Panc1 (cell line): ENCODE measurements around the gene RFX7. TPM values are rescaled to one million over a fixed set of nuclear protein-coding genes. Genes with fewer than 3 reads are reported as not detected.

Experiments
- ATAC-seq: fragments of 200-7000 bp; cut with Tn5 transposase; 2 replicates; pipeline ENCODE4 v1.9.1; 2020; ENCODE audit warnings: mild to moderate bottlenecking, moderate library complexity
- BruUV-seq: library from RNA; stranded (reverse); fragments of 400-500 nt; replicated peaks from 2 replicates; lab custom pipeline; 2021; lab: Mats Ljungman, UMichigan
- CTCF ChIA-PET: fragments of 300-600 bp; sonication (Branson Sonifier 250); formaldehyde crosslinking; loops from one replicate; lab custom pipeline; 2022; ENCODE audit warnings: antibody characterized with exemption; lab: Charles Lee
- POLR2A ChIA-PET: fragments of 300-600 bp; sonication (Branson Sonifier 250); formaldehyde crosslinking; loops from one replicate; lab custom pipeline; 2022; ENCODE audit warnings: antibody characterized with exemption; lab: Charles Lee
- DNase-seq: peaks from one replicate; pipeline ENCODE4 v3.0.0-alpha.2; 2010; ENCODE audit warnings: low read depth, low spot score
- H3K27ac ChIP-seq: 2 replicates; pipeline ENCODE4 v1.5.1; 2011; ENCODE audit warnings: mild to moderate bottlenecking, low read length, inconsistent platforms
- H3K27me3 ChIP-seq: fragments of 200-500 bp; sonication (Bioruptor generic); 2 replicates; pipeline ENCODE4 v1.6.0; 2014; ENCODE audit warnings: low read length, inconsistent platforms; ENCODE audit not compliant: control insufficient read depth, insufficient read depth
- H3K36me3 ChIP-seq: fragments of 200-500 bp; sonication (Bioruptor generic); 2 replicates; pipeline ENCODE4 v1.5.1; 2014; ENCODE audit warnings: inconsistent platforms, mild to moderate bottlenecking, low read length, moderate library complexity; ENCODE audit not compliant: control insufficient read depth, insufficient read depth
- H3K4me1 ChIP-seq: 2 replicates; pipeline ENCODE4 v1.5.1; 2011; ENCODE audit warnings: inconsistent platforms, mild to moderate bottlenecking, low read length, moderate library complexity; ENCODE audit not compliant: control insufficient read depth, insufficient read depth
- H3K4me3 ChIP-seq, 2 experiments: 2 replicates each; pipeline ENCODE4 v1.5.1; 2011 to 2012; ENCODE audit warnings: low read depth in 2 of 2, low read length in 2 of 2, mild to moderate bottlenecking in 2 of 2, inconsistent platforms in 1 of 2, moderate library complexity in 1 of 2
- H3K9me3 ChIP-seq: fragments of 200-500 bp; sonication (Bioruptor generic); 2 replicates; pipeline ENCODE4 v1.5.1; 2014; ENCODE audit warnings: low read depth, mild to moderate bottlenecking, inconsistent platforms, low read length, moderate library complexity; ENCODE audit not compliant: control insufficient read depth, insufficient read depth
- CTCF ChIP-seq: fragments of 450-650 bp; IDR thresholded peaks from 2 replicates; pipeline ENCODE4 v1.5.1; 2017; ENCODE audit warnings: mild to moderate bottlenecking
- POLR2AphosphoS5 ChIP-seq: IDR thresholded peaks from 2 replicates; pipeline ENCODE4 v1.6.1; 2012; ENCODE audit warnings: mild to moderate bottlenecking, low read depth, low read length, moderate library complexity
- REST ChIP-seq, 2 experiments: IDR thresholded peaks; 2 replicates each; pipeline ENCODE4 v1.6.1; 2011 to 2012; ENCODE audit warnings: low read depth in 2 of 2, control low read depth in 1 of 2, low read length in 1 of 2, mild to moderate bottlenecking in 1 of 2, moderate library complexity in 1 of 2; ENCODE audit not compliant: insufficient read depth in 1 of 2
- SIN3A ChIP-seq: IDR thresholded peaks from 2 replicates; pipeline ENCODE4 v1.6.1; 2012; ENCODE audit warnings: low read depth, mild to moderate bottlenecking, low read length, moderate library complexity, borderline replicate concordance; ENCODE audit not compliant: insufficient read depth
- TCF7L2 ChIP-seq: IDR thresholded peaks from 2 replicates; pipeline ENCODE4 v1.6.1; 2011; ENCODE audit warnings: mild to moderate bottlenecking, low read depth, low read length, inconsistent platforms
- in situ Hi-C: cut with HindIII; loops from 2 replicates; pipeline ENCODE4 v1.10.0; 2016; ENCODE audit warnings: low sequenced_read_pairs, low pct_unique_long_range_greater_than_20kb
- intact Hi-C: fragments of 100-400 bp; cut with micrococcal nuclease; formaldehyde crosslinking; loops from one replicate; pipeline ENCODE4 v1.10.0; 2022; ENCODE audit not compliant: unreplicated experiment
- total RNA-seq: library from RNA; stranded (reverse); gene quantifications from one replicate; pipeline ENCODE4 v1.2.1, GENCODE V29; 2021; ENCODE audit not compliant: unreplicated experiment

Gene RFX7
- total RNA-seq, 1 experiment from 2014 or later = 24.2 TPM

GRCh38 chr15:56222302-56222701 is 21.4 kb downstream of the RFX7 start:
- Histone ChIP-seq H3K4me3 (no peak overlapping the region), H3K27ac (no peak overlapping the region), H3K36me3 (no peaks in the 10 kb centered on the region), H3K9me3 (peaks cover 17% of the 10 kb centered on the region), H3K4me1 (no peaks in the 10 kb centered on the region), H3K27me3 (no peaks in the 10 kb centered on the region)
- BruUV-seq = no TSS peak
- TF ChIP-seq SIN3A = no peak
- TF ChIP-seq TCF7L2 = no peak
- TF ChIP-seq POLR2AphosphoS5 = no peak
- TF ChIP-seq CTCF = no peak
- no peak for TF ChIP-seq REST (IDR thresholded peaks at IDR 0.05; ENCODE audit: insufficient read depth in 1 of 2, low read depth in 2 of 2, low read length in 1 of 2)
- intact Hi-C loops = no loop called here
- POLR2A ChIA-PET = no interaction called here
- ATAC-seq = no peak
- in situ Hi-C loops = no loop called here
- CTCF ChIA-PET = no interaction called here
- no peak for DNase-seq

- no peak for ATAC-seq
- in situ Hi-C loops = no loop called here
- intact Hi-C loops = no loop called here
- BruUV-seq = no TSS peak
- H3K4me1 ChIP-seq = peaks cover 7% of the 10 kb centered on the region; the same call in 1 of the 2 replicates
- TF ChIP-seq TCF7L2 (no peak), POLR2AphosphoS5 (no peak), REST (IDR thresholded peaks at IDR 0.05; ENCODE audit: insufficient read depth in 1 of 2, low read depth in 2 of 2, low read length in 1 of 2) (no peak), CTCF (no peak), SIN3A (no peak)
- CTCF ChIA-PET = no interaction called here
- H3K9me3 ChIP-seq = peaks cover 6% of the 10 kb centered on the region
- POLR2A ChIA-PET = no interaction called here
- H3K36me3 ChIP-seq = no peaks in the 10 kb centered on the region
- DNase-seq = no peak
- no peaks in the 10 kb centered on the region for H3K27me3 ChIP-seq
- H3K27ac ChIP-seq = no peak overlapping the region
- no peak overlapping the region for H3K4me3 ChIP-seq
Observed at GRCh38 chr15:56217341-56217740, 26.3 kb downstream of the RFX7 start.
